ENCODE data around the gene LGR5.

DNA sequence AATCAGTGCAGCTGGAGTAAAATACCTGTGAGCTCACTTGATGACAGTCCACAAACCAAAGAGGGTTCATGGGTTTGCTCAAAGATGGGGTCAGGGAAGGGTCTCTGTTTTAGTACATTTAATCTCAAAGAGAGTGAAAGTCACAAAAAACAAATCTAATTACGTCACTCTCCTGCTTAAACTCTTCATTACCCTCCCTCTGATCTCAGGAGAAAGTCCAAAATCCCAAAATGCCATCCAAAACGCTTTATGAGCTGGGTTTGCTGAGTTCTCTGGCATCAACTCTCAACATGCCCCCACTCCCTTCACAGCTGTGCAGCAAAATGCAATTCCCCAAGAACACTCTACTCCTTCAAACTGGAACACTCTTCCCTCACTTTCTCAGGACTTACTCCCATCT, 40.4 kb upstream of the LGR5 start:
- TF ChIP-seq POLR2A (IDR thresholded peaks at IDR 0.05; ENCODE audit: low read depth, low read length) (no peak), CTCF (IDR thresholded peaks at IDR 0.05; ENCODE audit: extremely low read depth in 1 of 2, insufficient read depth in 1 of 2, low read depth in 1 of 2, low read length in 2 of 2) (no peak), FOS (IDR thresholded peaks at IDR 0.05; ENCODE audit: borderline replicate concordance, insufficient read depth, low read length) (no peak), POLR2AphosphoS5 (IDR thresholded peaks at IDR 0.05; ENCODE audit: insufficient read depth, low read depth, low read length) (no peak), EZH2 (IDR thresholded peaks at IDR 0.05; ENCODE audit: borderline replicate concordance, low read depth, low read length, severe bottlenecking) (no peak)
- TF ChIP-seq, protein P1, sequence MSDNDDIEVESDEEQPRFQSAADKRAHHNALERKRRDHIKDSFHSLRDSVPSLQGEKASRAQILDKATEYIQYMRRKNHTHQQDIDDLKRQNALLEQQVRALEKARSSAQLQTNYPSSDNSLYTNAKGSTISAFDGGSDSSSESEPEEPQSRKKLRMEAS (IDR thresholded peaks at IDR 0.05; ENCODE audit: insufficient read depth, insufficient read length) = no peak

Data from endothelial cell of umbilical vein (primary cell).